Measurements from ENCODE around the gene PAWR. TPM values are rescaled to one million over a fixed set of nuclear protein-coding genes. Genes with fewer than 3 reads are reported as not detected.

PAWR gene
- total RNA-seq, 6 experiments from 2014 or later = 25.0 to 62.3 (median 28.9) TPM

- 86% methylated on average over 4 of the region's 4 CpGs for WGBS (ENCODE audit: insufficient coverage, low coverage, low lambda C conversion rate, missing lambda C conversion rate)
- H3K36me3 ChIP-seq = no peaks in the 10 kb centered on the region
- no peaks in the 10 kb centered on the region for H3K27me3 ChIP-seq
- no peak for TF ChIP-seq POLR2A (IDR thresholded peaks at IDR 0.05)
- TF ChIP-seq CTCF (IDR thresholded peaks at IDR 0.05) = no peak
- no peak overlapping the region for H3K27ac ChIP-seq
- ATAC-seq (no peak), DNase-seq (no peak)
- H3K4me3 ChIP-seq = no peak overlapping the region
- H3K4me1 ChIP-seq = peaks cover 0 to 12% (median 5%) of the 10 kb centered on the region in 4 donors
- no peaks in the 10 kb centered on the region for H3K9me3 ChIP-seq
- intact Hi-C loops (cut with DNase I) = no loop called here
Measured at GRCh38 chr12:79680051-79680450, 10.7 kb downstream of the PAWR start.

DNA sequence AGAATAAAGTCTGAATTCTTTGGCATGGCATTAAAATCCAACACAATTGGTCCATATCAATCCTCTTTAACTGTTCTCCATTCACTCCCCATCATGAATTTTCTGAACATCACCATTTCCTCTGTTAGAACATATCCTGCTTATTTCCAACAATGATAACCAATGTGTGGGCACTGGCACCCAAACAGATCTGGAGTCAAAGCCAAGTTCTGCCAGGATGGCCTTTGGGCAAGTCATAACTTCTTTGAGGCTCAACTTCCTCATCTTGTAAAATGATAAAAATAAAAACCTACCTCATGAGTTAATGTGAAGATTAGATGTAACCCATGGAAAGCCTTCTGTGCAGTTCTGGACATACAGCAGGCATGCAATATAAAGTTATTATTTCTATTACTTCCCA is 12.5 kb downstream of the PAWR start:
- peak in 2 of 4 donors; percentile 21 to 24 for ATAC-seq
- intact Hi-C loops (cut with DNase I) = no loop called here
- peaks cover 0 to 8% (median 4%) of the 10 kb centered on the region in 4 donors for H3K4me1 ChIP-seq
- DNase-seq = no peak
- H3K36me3 ChIP-seq = no peaks in the 10 kb centered on the region
- H3K9me3 ChIP-seq = no peaks in the 10 kb centered on the region
- no peak overlapping the region for H3K4me3 ChIP-seq
- no peak overlapping the region for H3K27ac ChIP-seq
- no peaks in the 10 kb centered on the region for H3K27me3 ChIP-seq
- TF ChIP-seq POLR2A (IDR thresholded peaks at IDR 0.05) = no peak
- TF ChIP-seq CTCF (IDR thresholded peaks at IDR 0.05) = no peak

- H3K4me1 ChIP-seq = peaks cover 0 to 8% (median 1%) of the 10 kb centered on the region in 4 donors
- TF ChIP-seq POLR2A (IDR thresholded peaks at IDR 0.05) = no peak
- TF ChIP-seq CTCF (IDR thresholded peaks at IDR 0.05) = no peak
- H3K4me3 ChIP-seq = no peak overlapping the region
- H3K9me3 ChIP-seq = no peaks in the 10 kb centered on the region
- no peaks in the 10 kb centered on the region for H3K36me3 ChIP-seq
- ATAC-seq = peak in 2 of 4 donors; percentile 30 to 34
- H3K27me3 ChIP-seq = no peaks in the 10 kb centered on the region
- H3K27ac ChIP-seq = no peak overlapping the region
- no peak for DNase-seq
- WGBS (ENCODE audit: insufficient coverage, low coverage, low lambda C conversion rate, missing lambda C conversion rate) = 36% methylated on average over 2 of the region's 2 CpGs
- intact Hi-C loops (cut with DNase I) = no loop called here
Measured at GRCh38 chr12:79677672-79678071, 13.1 kb downstream of the PAWR start.

- H3K27ac ChIP-seq = no peak overlapping the region
- H3K4me1 ChIP-seq = peaks cover 0 to 8% (median 1%) of the 10 kb centered on the region in 4 donors
- intact Hi-C loops (cut with DNase I) = no loop called here
- whole genome bisulfite sequencing (ENCODE audit: insufficient coverage, low coverage, low lambda C conversion rate, missing lambda C conversion rate) = 78% methylated on average over 2 of the region's 2 CpGs
- no peak for ATAC-seq
- no peak for DNase-seq
- TF ChIP-seq POLR2A (IDR thresholded peaks at IDR 0.05) = no peak
- no peak for TF ChIP-seq CTCF (IDR thresholded peaks at IDR 0.05)
- no peak overlapping the region for H3K4me3 ChIP-seq
- H3K36me3 ChIP-seq = no peaks in the 10 kb centered on the region
- H3K9me3 ChIP-seq = no peaks in the 10 kb centered on the region
- no peaks in the 10 kb centered on the region for H3K27me3 ChIP-seq
Measured at GRCh38 chr12:79676579-79676978, 14.2 kb downstream of the PAWR start.

DNA sequence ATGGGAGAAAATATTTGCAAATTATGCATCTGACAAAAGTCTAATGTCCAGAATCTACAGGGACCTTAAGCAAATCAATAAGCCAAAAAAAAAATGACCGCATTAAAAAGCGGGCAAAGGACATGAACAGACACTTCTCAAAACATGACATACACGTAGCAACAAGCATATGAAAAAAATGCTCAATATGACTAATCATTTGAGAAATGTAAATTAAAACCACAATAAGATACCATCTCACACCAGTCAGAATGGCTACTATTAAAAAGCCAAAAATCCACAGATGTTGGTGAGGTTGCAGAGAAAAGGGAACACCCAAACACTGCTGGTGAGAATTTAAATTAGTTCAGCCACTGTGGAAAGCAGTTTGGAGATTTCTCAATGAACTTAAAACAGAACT is 16.1 kb downstream of the PAWR start:
- no peak for ATAC-seq

More for the DNA sequence above, 16.1 kb downstream of the PAWR start:
- no peak for DNase-seq
- no peak overlapping the region for H3K4me3 ChIP-seq
- no peaks in the 10 kb centered on the region for H3K27me3 ChIP-seq
- H3K4me1 ChIP-seq = peaks cover 0 to 8% (median 1%) of the 10 kb centered on the region in 4 donors
- H3K36me3 ChIP-seq = no peaks in the 10 kb centered on the region
- no peak overlapping the region for H3K27ac ChIP-seq
- TF ChIP-seq POLR2A (IDR thresholded peaks at IDR 0.05) (no peak), CTCF (IDR thresholded peaks at IDR 0.05) (no peak)
- no peaks in the 10 kb centered on the region for H3K9me3 ChIP-seq
- intact Hi-C loops (cut with DNase I) = no loop called here
- WGBS (ENCODE audit: insufficient coverage, low coverage, low lambda C conversion rate, missing lambda C conversion rate) = 90% methylated on average over 3 of the region's 3 CpGs

Measured in right lobe of liver (tissue), 6 donors.